Colonic mucosa (tissue), 4 donors: ENCODE data around the gene NECTIN3. TPM values are rescaled to one million over a fixed set of nuclear protein-coding genes. Genes with fewer than 3 reads are reported as not detected.

Experiments used
- DNase-seq: peaks from one replicate; pipeline ENCODE4 v3.0.0-alpha.2; 2020
- H3K27ac ChIP-seq: fragments of 200-600 bp; one replicate; pipeline ENCODE4 v1.8.0; 2021
- H3K27me3 ChIP-seq: fragments of 200-600 bp; one replicate; pipeline ENCODE4 v1.8.0; 2021
- H3K36me3 ChIP-seq: fragments of 200-600 bp; one replicate; pipeline ENCODE4 v1.8.0; 2021
- H3K4me1 ChIP-seq: fragments of 200-600 bp; one replicate; pipeline ENCODE4 v1.8.0; 2021; ENCODE audit warnings: mild to moderate bottlenecking
- H3K4me3 ChIP-seq: fragments of 200-600 bp; one replicate; pipeline ENCODE4 v1.8.0; 2021
- H3K9ac ChIP-seq, 2 donors: one replicate each; pipeline ENCODE4 v1.7.0; 2013; ENCODE audit warnings: control low read depth in 2 of 2, low read depth in 2 of 2, low read length in 2 of 2
- H3K9me3 ChIP-seq: fragments of 200-600 bp; one replicate; pipeline ENCODE4 v1.8.0; 2021
- CTCF ChIP-seq: fragments of 200-600 bp; IDR thresholded peaks from one replicate; pipeline ENCODE4 v1.8.0; 2022; ENCODE audit warnings: antibody characterized with exemption, mild to moderate bottlenecking
- intact Hi-C: fragments of 100-400 bp; cut with DNase I; formaldehyde crosslinking; loops from one replicate; pipeline ENCODE4 v1.14.1; 2022
- total RNA-seq, 2 donors: library from RNA; stranded (reverse); fragmentation: NEBNext Ultra II Directional in 1 of 2; extraction: Animal tissue kit (Norgen Biotek cat#: 25700) in 1 of 2; gene quantifications; one replicate each; pipeline ENCODE4 v1.2.1, GENCODE V29; 2021
- donor health status: healthy.
- donor health status: DM: no; HTN: no; CAD: no.
- donor health status: DM: no; HTN: no; CAD: no.

NECTIN3 gene
- total RNA-seq, 2 donors from 2014 or later = 46.8 to 47.4 TPM

- Histone ChIP-seq H3K27me3 (no peaks in the 10 kb centered on the region), H3K4me3 (no peak overlapping the region), H3K4me1 (no peaks in the 10 kb centered on the region), H3K27ac (no peak overlapping the region), H3K9me3 (no peaks in the 10 kb centered on the region), H3K36me3 (no peaks in the 10 kb centered on the region), H3K9ac (no peak overlapping the region)
- DNase-seq = no peak
- TF ChIP-seq CTCF = no peak
- intact Hi-C loops = no loop called here
These were observed 23.7 kb upstream of the NECTIN3 start for GRCh38 chr3:111047812-111048435.

GRCh38 chr3:111051354-111051753 lies 20.3 kb upstream of the NECTIN3 start:
- no peaks in the 10 kb centered on the region for H3K9me3 ChIP-seq
- H3K27me3 ChIP-seq = no peaks in the 10 kb centered on the region
- H3K9ac ChIP-seq = no peak overlapping the region
- no peak for DNase-seq
- no peaks in the 10 kb centered on the region for H3K4me1 ChIP-seq
- H3K27ac ChIP-seq = no peak overlapping the region
- no peak overlapping the region for H3K4me3 ChIP-seq
- no peaks in the 10 kb centered on the region for H3K36me3 ChIP-seq
- no peak for TF ChIP-seq CTCF
- intact Hi-C loops = no loop called here

GRCh38 chr3:111068574-111068973 lies 3.0 kb upstream of the NECTIN3 start:
- Histone ChIP-seq H3K27ac (no peak overlapping the region), H3K4me1 (no peaks in the 10 kb centered on the region), H3K36me3 (no peaks in the 10 kb centered on the region), H3K27me3 (no peaks in the 10 kb centered on the region), H3K4me3 (no peak overlapping the region), H3K9me3 (no peaks in the 10 kb centered on the region), H3K9ac (no peak overlapping the region)
- no peak for TF ChIP-seq CTCF
- intact Hi-C loops = no loop called here
- DNase-seq = no peak

GRCh38 chr3:111069974-111070771 lies 1.4 kb upstream of the NECTIN3 start:
- H3K4me1 ChIP-seq = no peaks in the 10 kb centered on the region
- intact Hi-C loops = no loop called here
- H3K27me3 ChIP-seq = no peaks in the 10 kb centered on the region
- TF ChIP-seq CTCF = no peak
- H3K9ac ChIP-seq = peak overlapping the region; percentile 64 to 90
- DNase-seq = peak; percentile 52
- H3K36me3 ChIP-seq = no peaks in the 10 kb centered on the region
- H3K4me3 ChIP-seq = peak overlapping the region; percentile 90
- no peaks in the 10 kb centered on the region for H3K9me3 ChIP-seq
- peak overlapping the region; percentile 95 for H3K27ac ChIP-seq

GRCh38 chr3:111070772-111071256 lies 802 bp upstream of the NECTIN3 start:
- no peak for TF ChIP-seq CTCF
- no peak for DNase-seq
- Histone ChIP-seq H3K27me3 (no peaks in the 10 kb centered on the region), H3K36me3 (no peaks in the 10 kb centered on the region), H3K9me3 (no peaks in the 10 kb centered on the region), H3K27ac (peak overlapping the region; percentile 95), H3K4me1 (no peaks in the 10 kb centered on the region), H3K9ac (peak overlapping the region; percentile 64 to 90), H3K4me3 (peak overlapping the region; percentile 90)
- intact Hi-C loops = no loop called here
